Cardiac fibroblast (primary cell): ENCODE measurements around the gene THAP7.
A peak's percentile ranks its signal among the peaks of the same experiment; 100 is the strongest.

Source experiments
- DNase-seq, 2 donors: peaks; one replicate each; pipeline versions ENCODE4 v3.0.0 to v3.0.0-alpha.2; 2010; ENCODE audit warnings: low read depth in 2 of 2
- H3K4me3 ChIP-seq, 2 donors: replicated peaks in 1 of 2; 1 replicate in 1 of 2; 2 replicates in 1 of 2; pipeline ENCODE4 v1.5.1; 2011; ENCODE audit warnings: low read depth in 2 of 2, low read length in 2 of 2, mild to moderate bottlenecking in 2 of 2, moderate library complexity in 1 of 2
- CTCF ChIP-seq: IDR thresholded peaks from one replicate; pipeline ENCODE4 v1.5.1; 2011; ENCODE audit warnings: low read depth, mild to moderate bottlenecking, low read length, inconsistent platforms

The THAP7 gene

DNA sequence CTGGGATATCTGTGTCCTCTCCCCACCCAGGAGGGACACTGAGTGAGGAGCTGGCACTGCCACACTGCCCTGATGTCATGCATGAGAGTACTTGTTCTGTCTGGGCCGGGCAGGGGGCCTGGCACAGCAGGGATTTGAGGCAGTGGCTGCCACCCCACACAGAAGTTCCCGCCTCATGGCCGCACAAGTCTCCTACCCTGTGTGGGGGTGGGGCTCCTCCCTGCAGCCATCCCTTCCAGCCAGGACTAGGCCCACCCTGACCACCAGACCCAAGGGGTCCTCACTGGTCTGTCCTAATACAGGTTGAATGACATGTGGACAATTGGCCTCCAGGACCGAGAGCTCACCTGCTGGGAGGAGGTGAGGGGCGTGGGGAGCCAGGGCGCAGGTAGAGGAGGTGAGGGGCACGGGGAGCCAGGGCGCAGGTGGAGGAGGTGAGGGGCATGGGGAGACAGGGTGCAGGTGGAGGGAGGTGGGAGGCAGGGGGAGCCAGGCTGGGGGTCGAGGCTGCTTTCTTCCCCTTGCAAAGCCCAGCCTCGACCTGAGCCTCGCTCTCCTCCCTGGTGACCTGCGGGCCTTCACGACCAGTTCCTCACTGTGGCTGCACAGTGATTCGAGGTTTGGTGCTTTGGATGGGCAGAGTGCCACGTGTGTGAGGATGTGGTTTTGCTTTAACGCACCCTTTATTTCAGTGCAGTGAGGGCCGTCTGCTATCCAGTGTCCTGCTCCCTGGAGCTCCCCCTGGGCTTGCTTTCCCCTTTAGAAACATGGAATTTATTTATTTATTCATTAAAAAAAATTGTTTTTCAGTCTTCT, 12.4 kb downstream of the THAP7 start:
- no peak overlapping the region for H3K4me3 ChIP-seq
- DNase-seq: no peak
- TF ChIP-seq CTCF: no peak

- TF ChIP-seq CTCF: no peak
- no peak overlapping the region for H3K4me3 ChIP-seq
- no peak for DNase-seq
Observed at GRCh38 chr22:20988573-20989322, 13.2 kb downstream of the THAP7 start.

- H3K4me3 ChIP-seq: no peak overlapping the region
- TF ChIP-seq CTCF: no peak
- DNase-seq: no peak
Observed at GRCh38 chr22:20987375-20987774, 14.5 kb downstream of the THAP7 start.

DNA sequence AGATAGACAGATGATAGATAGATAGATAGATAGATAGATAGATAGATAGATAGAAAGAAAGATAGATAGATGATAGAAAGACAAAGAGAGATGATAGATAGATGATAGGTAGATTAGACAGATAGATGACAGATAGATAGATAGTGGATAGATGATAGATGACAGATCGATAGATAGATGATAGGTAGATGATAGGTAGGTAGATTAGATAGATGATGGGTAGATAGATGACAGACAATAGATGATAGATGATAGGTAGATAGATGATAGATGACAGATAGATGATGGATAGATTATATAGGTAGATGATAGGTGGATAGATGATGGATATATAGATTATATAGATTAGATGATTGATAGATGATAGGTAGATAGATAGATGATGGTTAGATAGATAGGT, 15.6 kb downstream of the THAP7 start:
- no peak for DNase-seq
- H3K4me3 ChIP-seq: no peak overlapping the region
- TF ChIP-seq CTCF: no peak

GRCh38 chr22:20985720-20986119, 16.2 kb downstream of the THAP7 start:
- H3K4me3 ChIP-seq: no peak overlapping the region
- DNase-seq: no peak
- no peak for TF ChIP-seq CTCF

GRCh38 chr22:20983081-20983771, 18.7 kb downstream of the THAP7 start:
- no peak for DNase-seq
- H3K4me3 ChIP-seq: peak overlapping the region; percentile 87 to 96
- TF ChIP-seq CTCF: no peak
